HG03460 (cell line): ENCODE results near the gene CCDC13.

Source experiments
- ATAC-seq: cut with Tn5 transposase; IDR thresholded peaks from one replicate; pipeline ENCODE4 v1.9.1; 2021; ENCODE audit not compliant: unreplicated experiment

CCDC13 gene

DNA sequence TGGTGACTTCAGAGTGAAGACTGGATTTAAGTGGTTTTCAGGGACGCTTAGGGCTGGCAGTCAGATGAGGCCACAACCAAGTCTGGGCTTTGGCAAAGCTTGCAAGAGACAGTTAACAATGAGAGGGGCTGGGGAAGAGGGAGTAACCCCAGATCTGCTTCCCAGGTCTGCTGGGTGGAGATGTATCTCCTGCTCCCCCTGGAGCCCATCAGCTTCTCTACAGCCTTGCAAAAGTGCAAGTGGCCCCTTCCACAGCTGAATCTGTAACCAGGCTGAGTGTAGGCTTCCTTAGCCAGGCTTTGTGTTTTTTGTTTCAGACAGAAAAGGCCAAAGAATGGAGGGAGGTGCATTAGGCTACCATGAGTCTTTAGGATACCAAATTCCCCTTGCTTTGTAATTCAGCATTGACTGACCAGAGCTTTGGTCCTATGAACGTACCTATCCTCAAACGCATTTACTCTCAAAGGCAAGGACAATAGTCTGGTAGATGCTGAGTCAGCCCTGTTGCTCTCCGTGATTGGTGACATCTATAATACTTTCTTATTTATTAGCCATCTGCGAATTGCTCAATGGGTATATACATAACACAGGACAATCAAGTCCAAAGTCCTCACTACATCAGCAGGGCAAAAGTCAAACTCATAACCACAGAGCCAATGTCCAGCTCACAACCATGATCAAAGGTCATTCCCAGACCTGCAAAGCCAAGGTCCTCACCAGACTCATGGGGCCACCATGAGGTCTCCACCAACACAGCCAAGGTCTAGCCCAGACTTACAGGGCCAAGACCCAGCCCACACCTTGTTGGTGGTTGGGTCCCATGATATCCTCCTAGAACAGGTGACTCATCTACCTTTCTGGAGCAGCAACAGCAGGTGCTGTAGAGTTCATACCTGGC is 17.1 kb downstream of the CCDC13 start:
- no peak for ATAC-seq

DNA sequence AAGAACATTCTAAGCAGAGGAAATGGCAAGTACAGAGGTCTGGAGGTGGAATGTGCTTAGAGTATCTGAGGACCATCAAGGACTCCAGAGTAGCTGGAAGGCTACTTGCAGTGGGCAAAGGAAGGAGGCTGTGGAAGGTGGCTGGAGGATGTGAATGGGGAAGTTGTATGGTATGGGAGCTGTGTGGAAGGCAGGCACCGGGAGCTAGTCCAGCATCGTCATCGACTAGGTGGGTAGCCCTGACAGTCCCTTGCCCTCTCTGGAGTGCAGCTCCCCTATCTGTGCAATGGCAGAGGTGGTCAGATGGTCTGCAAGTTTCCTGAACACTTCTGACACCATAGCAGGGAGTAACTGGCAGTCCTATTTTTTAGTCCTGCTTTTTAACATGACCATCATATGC is 19.3 kb downstream of the CCDC13 start:
- no peak for ATAC-seq

DNA sequence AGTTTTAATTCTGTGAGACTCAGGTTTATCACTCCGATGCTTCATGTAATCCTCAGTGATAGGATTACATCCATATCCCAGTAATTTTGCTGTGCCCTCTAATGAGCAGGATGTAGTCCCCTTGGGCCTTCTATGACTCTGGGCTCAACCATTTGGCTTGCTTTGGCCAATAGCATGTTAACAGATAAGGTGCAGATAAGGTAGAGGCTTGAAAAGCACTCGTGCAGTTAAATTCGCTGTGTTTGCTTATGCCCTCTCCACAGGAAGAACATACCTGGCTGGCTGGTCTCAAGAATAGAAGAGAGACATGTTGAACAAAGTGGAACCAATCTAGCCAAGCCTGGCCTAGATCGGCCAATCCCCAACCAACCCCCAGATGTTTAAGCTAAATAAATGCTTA is 20.1 kb downstream of the CCDC13 start:
- no peak for ATAC-seq

DNA sequence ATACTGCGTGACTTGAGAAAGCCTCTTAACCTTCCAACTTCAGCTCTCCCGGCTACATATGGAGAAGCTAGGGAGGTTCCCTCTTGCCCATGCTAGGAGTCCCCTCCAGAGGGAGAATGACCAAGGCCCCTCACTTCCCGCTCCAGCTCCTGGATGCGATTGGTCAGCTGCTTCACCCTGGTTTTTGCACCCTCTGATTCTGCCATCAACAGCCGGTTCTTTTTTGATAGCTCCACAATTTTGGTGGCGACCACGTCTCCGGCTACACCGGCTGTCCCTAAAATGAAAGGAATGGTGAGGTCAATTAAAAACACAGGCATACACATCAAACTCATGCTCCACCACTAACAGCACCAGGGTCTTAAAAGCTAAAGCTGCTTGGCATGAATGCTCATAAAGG is 20.6 kb downstream of the CCDC13 start:
- ATAC-seq, result no peak

DNA sequence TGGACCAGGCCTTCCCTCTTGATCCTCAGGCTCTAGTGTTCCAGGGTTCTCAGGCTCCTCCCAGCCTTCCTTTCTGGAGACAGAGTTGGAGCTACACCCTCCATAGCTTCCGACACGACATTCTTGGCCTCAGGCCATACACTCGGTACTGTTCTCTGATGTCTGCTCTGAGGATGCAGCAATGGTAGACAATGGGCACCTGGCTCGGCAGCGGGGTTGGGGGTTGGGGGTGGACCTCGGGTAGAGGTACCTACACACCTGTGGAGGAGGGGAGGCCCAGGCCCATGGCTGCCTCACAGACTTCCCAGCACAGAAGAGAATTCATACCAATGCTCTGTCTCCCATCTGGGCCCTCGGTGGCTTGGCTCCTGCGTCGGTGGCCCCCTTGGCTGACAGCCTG is 21.4 kb downstream of the CCDC13 start:
- no peak for ATAC-seq

DNA sequence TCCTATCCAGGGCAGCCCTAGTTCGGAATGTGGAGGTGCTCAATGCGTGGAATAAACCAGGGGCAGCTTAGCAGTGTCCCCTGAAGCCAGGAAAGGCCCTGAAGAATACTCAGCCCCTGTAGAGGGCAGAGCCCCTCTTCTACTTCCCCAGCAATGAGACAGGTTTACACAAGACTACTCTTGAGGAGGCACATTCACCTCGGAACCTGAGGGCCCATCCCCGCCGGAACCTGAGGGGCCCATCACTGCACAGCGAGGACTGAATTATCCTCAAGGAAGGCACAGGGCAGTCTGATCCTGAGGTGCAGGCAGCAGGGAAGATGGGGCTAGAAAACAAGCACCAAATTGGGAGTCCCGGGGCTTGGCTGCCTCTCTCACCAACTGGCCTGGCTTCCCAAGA is 22.2 kb downstream of the CCDC13 start:
- ATAC-seq, result no peak

DNA sequence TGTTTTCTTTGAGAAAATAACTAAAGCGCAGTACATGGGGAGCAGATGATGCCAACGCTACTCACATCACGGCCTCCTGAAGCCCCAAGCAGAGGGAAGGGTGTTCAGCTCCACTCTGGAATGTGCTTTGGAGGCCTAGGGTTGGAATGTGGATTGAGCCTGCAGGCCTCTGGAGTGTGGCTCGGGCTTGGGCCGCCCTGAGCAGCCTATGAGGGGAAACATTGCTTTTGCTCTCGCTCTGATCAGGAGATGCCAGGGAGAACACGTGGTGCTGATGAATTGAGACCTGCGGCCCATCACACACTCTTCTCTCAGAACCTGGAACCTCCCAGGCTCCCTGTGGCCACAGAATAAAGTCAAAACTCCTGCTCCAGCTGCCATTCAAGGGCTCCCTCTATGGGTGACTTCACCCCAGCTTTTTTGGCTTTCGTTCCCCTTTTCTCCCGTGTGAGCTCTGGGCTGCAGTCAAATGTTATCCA is 23.3 kb downstream of the CCDC13 start:
- ATAC-seq, result no peak

DNA sequence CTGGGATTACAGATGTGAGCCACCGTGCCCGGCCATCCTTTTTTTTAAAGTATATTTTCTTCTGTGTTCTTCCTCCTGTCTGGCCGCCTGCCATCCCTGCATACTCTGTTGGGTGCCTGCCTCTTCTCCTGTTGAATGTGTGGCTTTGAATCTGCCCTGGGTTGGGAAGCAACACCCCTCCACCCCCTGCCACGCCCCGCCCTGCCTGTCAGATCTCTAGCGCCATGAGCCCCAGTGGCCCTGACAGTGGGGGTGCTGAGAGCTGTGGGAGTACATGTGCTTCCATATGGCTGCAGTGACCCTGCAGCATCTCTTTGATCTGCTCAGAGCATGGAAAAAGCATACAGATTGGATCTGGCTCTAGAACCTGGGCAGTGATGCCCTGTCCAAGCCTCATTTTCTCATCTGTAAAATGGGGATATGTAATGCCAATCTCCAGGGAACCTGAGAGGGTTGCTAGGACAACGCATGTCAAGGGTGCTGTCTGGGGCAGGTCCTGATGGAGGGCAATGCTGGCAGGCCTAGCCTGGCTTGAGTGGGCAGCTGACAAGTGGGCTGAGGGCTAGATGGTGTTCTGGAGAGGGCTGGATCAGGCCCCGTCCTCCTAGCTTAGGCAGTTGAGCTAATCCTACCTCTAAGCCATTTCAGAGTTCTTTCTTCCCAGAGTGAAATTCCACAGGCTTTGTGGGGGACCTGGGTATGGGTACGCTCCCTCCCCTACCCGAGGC is 23.9 kb downstream of the CCDC13 start:
- ATAC-seq, result no peak

DNA sequence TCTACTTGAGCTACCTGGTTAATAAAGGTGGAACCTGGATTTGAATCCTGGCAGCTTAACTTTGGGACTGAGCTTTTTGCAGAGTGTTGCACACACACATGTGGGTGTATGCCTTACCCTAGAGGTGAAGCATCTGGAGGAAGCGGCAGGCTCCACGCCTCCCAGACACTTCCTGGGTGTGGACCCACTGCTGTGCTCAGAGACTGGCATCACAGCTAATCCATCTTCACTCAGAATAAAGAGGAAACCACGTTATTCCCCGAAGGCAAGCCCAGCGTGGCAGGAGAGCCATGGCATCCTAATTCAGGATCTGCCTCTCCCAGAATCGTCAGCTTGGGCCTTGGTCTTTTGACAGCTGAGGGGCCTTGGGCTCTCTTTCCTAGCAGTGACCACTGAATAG is 25.5 kb downstream of the CCDC13 start:
- no peak for ATAC-seq

DNA sequence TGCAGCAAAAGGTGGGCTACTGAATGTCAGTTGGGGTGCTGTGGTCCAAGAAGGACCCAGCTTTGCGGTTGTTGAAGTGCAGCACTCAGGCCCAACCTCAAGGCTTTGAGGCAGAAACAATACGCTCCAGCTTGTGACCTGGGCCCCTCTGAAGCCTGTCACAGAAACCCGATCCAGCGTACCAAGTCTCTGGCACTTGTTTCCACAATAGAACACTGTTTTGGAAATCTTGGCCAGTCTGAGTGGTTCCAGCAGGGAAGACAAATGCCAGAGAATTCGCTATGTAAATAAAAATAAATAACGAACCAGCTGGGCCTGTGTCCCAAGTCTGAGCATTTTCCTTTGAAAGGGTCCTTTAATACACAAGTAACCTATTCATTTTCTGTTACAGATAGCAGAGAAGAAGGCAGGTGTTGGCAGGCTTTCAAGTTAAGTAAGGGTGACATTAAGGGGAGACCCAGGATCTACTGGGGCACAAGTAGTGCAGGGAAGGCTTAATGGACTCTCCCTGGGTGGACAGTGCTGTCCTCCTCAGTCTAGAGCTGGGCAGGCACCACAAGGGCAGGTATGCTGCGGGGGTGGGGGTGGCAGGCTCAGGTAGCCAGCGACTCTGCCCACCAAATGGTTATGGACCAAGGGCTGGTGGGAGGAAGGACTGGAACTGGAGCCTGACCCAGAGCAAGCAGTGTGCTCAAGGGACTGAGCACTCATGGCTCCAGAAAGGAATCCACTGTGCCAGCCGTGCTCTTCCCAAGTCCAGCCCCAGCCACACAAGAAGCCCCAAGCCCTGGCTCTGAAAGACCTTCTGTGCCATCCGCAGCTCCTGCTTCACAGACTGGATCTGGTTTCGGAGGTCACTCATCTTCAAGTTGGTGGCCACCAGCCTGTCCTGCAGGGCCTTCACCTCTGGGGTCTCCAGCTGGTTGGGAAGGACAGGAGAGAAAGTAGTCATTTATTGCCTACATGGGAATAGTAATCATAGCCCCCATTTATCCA is 26.3 kb downstream of the CCDC13 start:
- ATAC-seq, result no peak

DNA sequence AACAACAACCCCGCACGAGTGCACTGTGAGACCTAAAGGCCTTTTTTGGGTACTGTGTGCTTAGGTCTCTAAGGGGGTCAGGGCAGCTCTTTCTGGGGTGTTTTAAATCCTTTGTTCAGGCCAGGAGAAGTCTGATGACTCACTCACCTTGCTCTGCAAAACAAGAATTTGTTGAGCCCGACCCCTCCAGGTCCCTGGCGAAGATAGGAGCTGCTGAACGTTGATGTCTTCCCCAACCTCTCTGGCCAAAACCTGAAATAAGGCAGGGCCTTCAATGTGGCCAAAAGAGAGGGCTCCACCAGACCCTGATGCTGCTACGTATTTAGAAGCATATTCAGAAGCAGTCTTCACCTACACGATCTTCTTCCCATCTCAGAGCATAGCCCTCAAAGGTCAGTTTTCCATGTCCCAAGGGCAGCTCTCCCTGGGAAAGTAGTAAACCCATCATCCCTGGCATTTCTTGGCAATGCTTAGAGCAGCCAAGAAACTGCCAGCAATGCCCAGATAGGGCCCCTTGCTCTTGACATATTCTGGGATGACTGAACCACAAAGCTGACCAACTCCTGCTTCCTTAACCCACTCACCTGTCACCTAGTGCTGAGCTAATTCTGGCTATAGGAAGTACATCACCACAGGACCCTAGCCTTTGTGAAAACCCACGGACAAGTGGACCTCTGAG is 27.1 kb downstream of the CCDC13 start:
- no peak for ATAC-seq

DNA sequence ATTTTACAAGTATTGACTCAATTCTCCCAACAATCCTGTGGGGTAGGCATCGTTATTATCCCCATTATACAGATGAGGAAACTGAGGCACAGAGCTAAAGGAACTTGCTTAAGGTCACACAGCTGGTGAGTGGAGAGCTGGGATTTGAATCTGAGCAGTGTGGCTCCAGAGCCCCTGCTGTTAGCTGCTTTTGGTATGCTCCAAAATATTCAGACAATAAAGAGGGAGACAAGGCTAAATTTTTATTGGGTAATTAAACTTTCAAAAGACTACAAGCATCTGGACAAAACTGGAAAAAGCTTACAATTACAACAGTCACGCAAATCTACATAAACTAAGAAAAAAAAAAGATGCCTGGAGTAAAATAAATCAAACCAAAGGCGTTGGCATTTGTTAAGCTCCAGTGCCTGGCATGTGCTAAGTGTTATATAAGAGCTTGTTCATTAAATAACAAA is 27.7 kb downstream of the CCDC13 start:
- ATAC-seq, result no peak

DNA sequence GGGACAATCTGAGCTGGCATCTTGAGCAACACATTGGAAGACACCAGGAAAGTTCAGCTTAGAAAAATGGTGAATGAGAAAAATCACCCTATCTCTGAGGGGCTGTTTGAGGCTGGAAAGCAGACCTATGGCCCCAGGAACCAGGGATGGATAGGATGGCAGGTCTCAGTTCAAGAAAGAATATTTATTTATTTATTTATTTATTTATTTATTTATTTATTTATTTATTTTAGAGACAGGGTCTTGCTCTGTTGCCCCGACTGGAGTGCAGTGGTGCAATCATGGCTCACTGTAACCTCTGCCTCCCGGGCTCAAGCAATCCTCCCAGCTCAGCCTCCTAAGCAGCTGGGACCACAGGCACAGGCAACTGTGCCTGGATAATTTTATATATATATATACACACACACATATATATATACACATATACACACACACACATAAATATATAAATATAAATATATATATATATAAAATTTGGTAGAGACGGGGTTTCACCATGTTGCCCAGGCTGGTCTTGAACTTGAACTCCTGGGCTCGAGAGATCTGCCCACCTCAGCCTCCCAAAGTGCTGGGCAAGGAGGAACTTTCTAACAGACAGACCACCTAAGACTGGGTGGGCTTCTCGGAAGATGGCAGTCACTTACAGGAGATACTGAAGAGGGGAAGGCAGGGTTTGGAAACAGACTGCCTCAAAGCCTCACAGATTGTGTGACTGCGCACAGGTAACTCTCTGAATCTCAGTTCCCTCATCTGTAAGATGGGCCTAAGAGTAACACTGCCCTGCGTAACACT is 29.7 kb downstream of the CCDC13 start:
- no peak for ATAC-seq

DNA sequence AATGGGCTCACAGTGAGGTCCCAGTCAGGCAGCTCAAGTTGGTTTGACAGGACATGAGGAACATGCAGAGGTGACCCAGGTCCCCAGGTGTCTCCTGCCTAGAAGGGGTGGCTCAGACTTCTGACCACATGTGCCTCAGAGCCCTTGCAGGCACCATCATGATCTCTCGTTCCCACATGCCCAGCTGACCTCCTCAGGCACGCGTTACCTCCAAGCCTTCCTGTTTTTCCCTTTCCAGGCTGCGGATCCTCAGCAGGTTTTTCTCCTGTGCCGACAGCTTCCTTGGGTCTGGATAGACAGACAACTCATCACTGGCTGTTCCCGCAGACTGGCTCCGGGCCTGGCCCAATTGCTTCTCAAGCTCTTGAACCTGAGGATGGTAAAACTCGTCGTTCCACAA is 30.4 kb downstream of the CCDC13 start:
- ATAC-seq, result no peak

DNA sequence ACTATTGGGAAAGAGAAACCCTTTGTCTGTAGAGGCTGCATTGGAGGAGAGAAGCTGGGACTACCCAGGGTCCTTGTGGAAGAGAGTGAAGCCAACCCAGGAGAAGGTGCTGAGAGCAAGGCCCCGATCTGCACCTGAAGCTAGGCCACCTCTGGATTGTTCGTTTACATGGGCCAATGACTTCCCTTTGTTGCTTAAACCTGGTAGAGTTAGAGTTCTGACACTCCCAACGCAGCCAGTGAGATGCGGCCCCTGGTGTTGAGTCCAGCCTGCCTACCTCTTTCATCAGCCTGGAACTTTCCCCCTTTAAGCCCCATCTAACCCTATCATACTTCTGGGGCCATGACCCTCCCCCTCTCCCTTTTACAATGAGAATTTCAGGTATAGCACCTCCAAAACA is 30.8 kb downstream of the CCDC13 start:
- no peak for ATAC-seq

DNA sequence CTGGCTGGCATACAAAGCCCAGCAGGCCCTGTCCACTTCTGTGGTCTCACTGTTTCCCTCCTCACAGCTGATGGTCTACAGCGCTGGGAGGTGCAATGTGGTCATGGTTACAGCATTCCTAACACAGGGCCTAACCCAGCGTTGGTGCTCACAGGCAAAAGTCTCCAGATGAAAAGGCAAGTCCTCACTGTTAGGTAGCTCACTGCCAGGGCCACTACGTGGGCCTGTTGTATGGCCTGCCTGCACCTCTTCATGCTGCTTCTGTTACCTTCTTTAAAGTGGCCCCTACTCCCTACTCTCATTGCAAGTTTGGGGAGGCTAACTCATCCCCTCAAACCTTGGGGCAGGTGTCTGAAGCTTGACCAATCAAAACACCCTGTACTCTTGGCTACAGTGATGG is 31.3 kb downstream of the CCDC13 start:
- no peak for ATAC-seq

DNA sequence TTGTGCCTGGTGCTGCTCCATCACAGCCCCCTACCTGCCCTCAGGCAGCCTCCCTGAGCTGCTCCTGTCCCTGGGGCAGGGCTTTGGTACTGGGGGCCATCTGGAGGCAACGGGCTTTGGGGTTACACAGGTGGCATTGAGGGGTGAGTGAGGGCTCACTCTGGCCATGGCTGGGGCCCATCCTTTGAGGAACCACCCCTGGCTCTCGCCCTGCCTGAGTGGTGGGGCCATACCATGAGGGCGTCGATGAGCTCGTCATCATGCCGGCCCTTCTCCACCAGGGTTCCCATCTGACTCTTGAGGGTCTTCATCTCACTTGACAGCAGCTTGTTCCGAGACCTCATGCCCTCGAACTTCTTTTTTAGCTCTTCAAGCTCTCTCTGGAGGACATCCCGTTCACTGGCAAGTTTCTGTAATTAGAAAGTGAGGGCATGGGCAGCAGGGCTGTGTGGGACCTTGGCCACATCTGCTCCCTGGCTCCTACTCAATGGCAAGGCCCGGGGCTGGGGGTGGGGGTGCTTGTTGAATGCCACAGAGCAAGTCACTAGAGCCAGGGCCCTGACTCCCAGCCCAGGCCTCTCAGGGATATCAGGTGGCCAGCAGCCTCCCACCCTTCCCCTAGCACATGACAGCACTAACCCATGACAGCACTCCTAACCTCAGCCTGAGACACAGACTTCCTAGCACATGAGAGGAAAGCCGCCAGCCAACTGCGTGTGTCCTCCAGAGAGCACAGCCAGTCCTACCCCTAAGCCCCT is 33.5 kb downstream of the CCDC13 start:
- ATAC-seq, result no peak

DNA sequence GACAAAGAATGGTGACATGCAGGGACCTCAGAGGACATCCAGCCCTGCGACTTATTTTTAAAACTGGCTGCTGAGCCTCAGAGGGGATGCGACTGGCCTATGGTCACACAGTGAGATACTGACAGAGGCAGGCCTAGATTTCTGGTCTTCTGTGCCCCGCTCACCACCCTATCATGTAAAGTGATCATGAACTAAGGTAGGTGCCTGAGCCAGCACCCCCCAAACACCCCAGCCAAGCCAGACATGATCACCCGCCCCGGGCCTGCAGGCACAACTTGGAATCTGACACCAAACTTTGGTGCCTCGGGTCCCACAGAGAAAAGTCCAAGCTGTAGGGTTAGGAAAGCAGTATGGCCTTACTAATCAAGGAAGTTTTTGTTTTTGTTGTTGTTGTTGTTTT is 36.5 kb downstream of the CCDC13 start:
- no peak for ATAC-seq

DNA sequence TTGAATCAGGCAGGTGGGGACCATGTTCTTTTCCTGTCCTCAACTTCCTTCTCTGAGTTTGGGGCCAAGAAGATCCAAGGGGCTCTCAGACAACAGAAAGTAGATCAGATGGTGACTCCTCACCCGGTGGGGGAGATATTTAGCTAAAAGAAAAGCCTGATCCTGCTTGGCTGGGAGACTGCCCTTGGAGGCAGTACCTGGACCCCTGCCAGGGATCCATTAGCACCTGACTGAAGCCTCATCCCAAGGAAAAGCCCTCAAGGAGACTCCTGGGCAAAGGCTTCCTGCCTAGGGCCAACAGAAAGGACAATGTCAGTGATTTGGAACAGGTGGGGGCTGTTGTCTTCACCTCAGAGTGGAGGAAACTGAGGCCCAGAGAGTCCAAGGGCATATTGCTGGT is 37.0 kb downstream of the CCDC13 start:
- no peak for ATAC-seq
